GM12878 (cell line): ENCODE measurements around the gene CCDC9. TPM values are rescaled to one million over a fixed set of nuclear protein-coding genes. Genes with fewer than 3 reads are reported as not detected.

Experiments used
- ATAC-seq: fragments of 200-7000 bp; cut with Tn5 transposase; 3 replicates; pipeline ENCODE4 v1.9.1; 2020; ENCODE audit warnings: mild to moderate bottlenecking, moderate library complexity
- BruUV-seq: library from RNA; stranded (reverse); fragments of 400-500 nt; replicated peaks from 2 replicates; lab custom pipeline; 2021; lab: Mats Ljungman, UMichigan
- CTCF ChIA-PET: fragments of 300-600 bp; sonication (Branson Sonifier 250); formaldehyde crosslinking; extraction: SDS; loops from one replicate; lab custom pipeline; 2021; ENCODE audit warnings: inconsistent platforms; lab: Yijun Ruan, JAX
- POLR2A ChIA-PET: fragments of 350-600 bp; formaldehyde crosslinking; extraction: SDS; loops from one replicate; lab custom pipeline; 2021; ENCODE audit warnings: inconsistent platforms; lab: Charles Lee
- RAD21 ChIA-PET: fragments of 300-600 bp; sonication (Branson Sonifier 250); formaldehyde crosslinking; loops from one replicate; lab custom pipeline; 2023; ENCODE audit warnings: antibody characterized with exemption; ENCODE audit not compliant: unreplicated experiment; lab: Charles Lee
- SMC1A ChIA-PET: fragments of 300-600 bp; sonication (Branson Sonifier 250); formaldehyde crosslinking; loops from one replicate; lab custom pipeline; 2023; ENCODE audit not compliant: unreplicated experiment, uncharacterized antibody; lab: Charles Lee
- DNase-seq: peaks from one replicate; pipeline ENCODE4 v3.0.0-alpha.2; 2011; ENCODE audit warnings: low read depth, low spot score
- FAIRE-seq: peaks from 3 replicates; lab custom pipeline; 2011; peaks lifted over from hg19 to GRCh38; lab: Jason Lieb, UNC
- H2AFZ ChIP-seq: 2 replicates; pipeline ENCODE4 v1.6.0; 2011; ENCODE audit warnings: low read depth, low read length, control low read depth; ENCODE audit not compliant: control insufficient read depth
- H3K27ac ChIP-seq: 2 replicates; pipeline ENCODE4 v1.5.1; 2011; ENCODE audit warnings: control low read depth; ENCODE audit not compliant: control insufficient read depth, insufficient read depth
- H3K27me3 ChIP-seq, 2 experiments: replicated peaks in 1 of 2; 2 replicates each; pipeline versions ENCODE4 v1.6.0 to v1.6.1; 2011; ENCODE audit warnings: low read length in 1 of 2; ENCODE audit not compliant: control insufficient read depth in 2 of 2, insufficient read depth in 2 of 2
- H3K36me3 ChIP-seq, 2 experiments: 2 replicates each; pipeline ENCODE4 v1.5.1; 2011; ENCODE audit warnings: low read length in 1 of 2; ENCODE audit not compliant: control insufficient read depth in 2 of 2, insufficient read depth in 2 of 2
- H3K4me1 ChIP-seq: 2 replicates; pipeline ENCODE4 v1.6.1; 2011; ENCODE audit warnings: mild to moderate bottlenecking, low read length, moderate library complexity, mixed read lengths; ENCODE audit not compliant: control insufficient read depth, insufficient read depth
- H3K4me2 ChIP-seq: 2 replicates; pipeline ENCODE4 v1.6.0; 2011; ENCODE audit warnings: control low read depth; ENCODE audit not compliant: control insufficient read depth, insufficient read depth
- H3K4me3 ChIP-seq: fragments of 200-600 bp; sonication (generic); 2 replicates; pipeline ENCODE4 v1.5.1; 2016
- H3K79me2 ChIP-seq: 2 replicates; pipeline ENCODE4 v1.6.0; 2011; ENCODE audit warnings: low read length; ENCODE audit not compliant: control insufficient read depth, insufficient read depth
- H3K9ac ChIP-seq: 2 replicates; pipeline ENCODE4 v1.8.0; 2011; ENCODE audit warnings: low read length, control low read depth, mixed read lengths; ENCODE audit not compliant: control insufficient read depth, insufficient read depth
- H3K9me3 ChIP-seq: replicated peaks from 3 replicates; pipeline ENCODE4 v1.5.1; 2011; ENCODE audit warnings: mild to moderate bottlenecking, low read length; ENCODE audit not compliant: control insufficient read depth, insufficient read depth
- H4K20me1 ChIP-seq: 2 replicates; pipeline ENCODE4 v1.6.0; 2011; ENCODE audit not compliant: control insufficient read depth, insufficient read depth
- BMI1 ChIP-seq: fragments of 450-650 bp; IDR thresholded peaks from 2 replicates; pipeline ENCODE4 v1.6.1; 2016; ENCODE audit warnings: mild to moderate bottlenecking, moderate library complexity, borderline replicate concordance
- CUX1 ChIP-seq: IDR thresholded peaks from 2 replicates; pipeline ENCODE4 v1.6.1; 2012; ENCODE audit warnings: improper control_type of control experiment, low read depth, low read length; ENCODE audit not compliant: insufficient replicate concordance
- FOS ChIP-seq: IDR thresholded peaks from 3 replicates; pipeline ENCODE4 v1.6.1; 2011; ENCODE audit warnings: borderline replicate concordance; ENCODE audit not compliant: insufficient read length; ENCODE audit errors: extremely low read depth
- GABPA ChIP-seq: IDR thresholded peaks from 2 replicates; pipeline ENCODE4 v1.6.1; 2014; ENCODE audit warnings: antibody characterized with exemption, low read depth, mild to moderate bottlenecking, inconsistent platforms
- IKZF1 ChIP-seq: fragments of 450-650 bp; conservative IDR thresholded peaks from 2 replicates; pipeline ENCODE4 v1.6.1; 2017; ENCODE audit warnings: antibody characterized with exemption, mild to moderate bottlenecking
- KLF5 ChIP-seq: fragments of 450-650 bp; IDR thresholded peaks from 2 replicates; pipeline ENCODE4 v1.6.1; 2014; ENCODE audit warnings: mild to moderate bottlenecking; ENCODE audit not compliant: partially characterized antibody
- NRF1 ChIP-seq: conservative IDR thresholded peaks from 2 replicates; pipeline ENCODE4 v1.6.1; 2011; ENCODE audit warnings: mild to moderate bottlenecking, low read depth, low read length, improper control_type of control experiment
- STAT3 ChIP-seq: IDR thresholded peaks from 2 replicates; pipeline ENCODE4 v1.6.1; 2011; ENCODE audit warnings: low read depth, low read length, improper control_type of control experiment
- ZBTB11 ChIP-seq: fragments of 450-650 bp; formaldehyde crosslinking; IDR thresholded peaks from 2 replicates; pipeline ENCODE4 v1.5.0; 2022; ENCODE audit warnings: mild to moderate bottlenecking, missing genetic modification characterization
- ZNF207 ChIP-seq: fragments of 450-650 bp; IDR thresholded peaks from 2 replicates; pipeline ENCODE4 v1.6.1; 2014; ENCODE audit warnings: antibody characterized with exemption, mild to moderate bottlenecking, borderline replicate concordance
- ZNF274 ChIP-seq: IDR thresholded peaks from one replicate; pipeline ENCODE4 v1.8.0; 2011; ENCODE audit not compliant: insufficient read length, insufficient read depth
- WGBS: methylation state at CpG from one replicate; pipeline ENCODE4 v1.1.6; 2016; ENCODE audit warnings: low lambda C conversion rate; ENCODE audit not compliant: insufficient replicate concordance, insufficient coverage; ENCODE audit errors: missing lambda C conversion rate; 5-methylcytosine and 5-hydroxymethylcytosine counted together
- in situ Hi-C: fragments of 300-500 bp; cut with MboI; formaldehyde crosslinking; loops from 9 replicates; pipeline ENCODE4 v1.14.3; 2018; ENCODE audit warnings: mixed read lengths
- intact Hi-C: fragments of 100-400 bp; cut with micrococcal nuclease; formaldehyde crosslinking; loops from one replicate; pipeline ENCODE4 v1.14.2; 2022; ENCODE audit not compliant: unreplicated experiment
- polyA plus RNA-seq, 11 experiments: library from polyadenylated mRNA; depleted of rRNA in 4 of 11; unstranded in 6 of 11; stranded (reverse) in 5 of 11; fragments of >200 nt; fragmentation: Nextera tagmentation in 4 of 11; fragmentation: Illumina TruSeq in 1 of 11; extraction: Ambion mirVana in 4 of 11; extraction: Trizol in 1 of 11; gene quantifications; 1 replicate in 1 of 11; 2 replicates in 10 of 11; pipeline versions ENCODE4 v1.2.1 to v1.2.3, GENCODE V29; 2011 to 2016; ENCODE audit warnings: inconsistent platforms in 2 of 11, missing spikeins in 2 of 11, low read depth in 1 of 11
- total RNA-seq, 4 experiments: library from RNA; depleted of rRNA in 3 of 4; stranded (reverse); fragments of >200 nt in 3 of 4; fragmentation: Illumina TruSeq in 1 of 4; extraction: Trizol in 1 of 4; gene quantifications; 2 replicates each; pipeline versions ENCODE4 v1.2.1 to v1.2.3, GENCODE V29; 2013 to 2021
- TF ChIP-seq, protein P1 (sequence below): IDR thresholded peaks from 2 replicates; pipeline ENCODE4 v1.6.1; 2011; ENCODE audit warnings: mild to moderate bottlenecking, low read depth, low read length, moderate library complexity; ENCODE audit not compliant: insufficient replicate concordance
- TF ChIP-seq, protein P2 (sequence below): fragments of 450-650 bp; IDR thresholded peaks from 2 replicates; pipeline ENCODE4 v1.6.1; 2017; ENCODE audit warnings: mild to moderate bottlenecking

CCDC9 gene
- total and polyA plus RNA-seq, 10 of the 15 experiments (the other 5 are each of a cell fraction or from before 2014, with no cell fraction given) = 0.18 to 17.5 (median 7.1) TPM; not detected in 1

- Histone ChIP-seq H2AFZ (no peak overlapping the region), H3K4me3 (no peak overlapping the region), H3K79me2 (no peaks in the 10 kb centered on the region), H3K4me1 (peaks cover 9% of the 10 kb centered on the region), H3K9ac (no peak overlapping the region), H4K20me1 (no peaks in the 10 kb centered on the region), H3K9me3 (no peaks in the 10 kb centered on the region), H3K4me2 (no peak overlapping the region), H3K27ac (no peak overlapping the region), H3K36me3 (peaks cover 10 to 15% of the 10 kb centered on the region in 2 experiments; a peak in 3 of 4 replicates), H3K27me3 (no peaks in the 10 kb centered on the region)
- ChIA-PET POLR2A (no interaction called here), RAD21 (no interaction called here), CTCF (interaction anchor here (0.6 kb wide), 1 partner anchor 57 kb away, joined by 4 read pairs; no protein-coding TSS in a partner anchor), SMC1A (no interaction called here)
- BruUV-seq = no TSS peak
- WGBS = 96% methylated on average over 30 of the region's 30 CpGs
- intact Hi-C loops (no loop called here), in situ Hi-C loops (no loop called here)
- DNase-seq (no peak), ATAC-seq (no peak), FAIRE-seq (no peak)
- TF ChIP-seq FOS (no peak), NRF1 (no peak), ZNF207 (no peak), BMI1 (no peak), KLF5 (no peak), ZNF274 (no peak), IKZF1 (no peak), GABPA (no peak), STAT3 (no peak), ZBTB11 (no peak), CUX1 (no peak)
- TF ChIP-seq, protein P1, sequence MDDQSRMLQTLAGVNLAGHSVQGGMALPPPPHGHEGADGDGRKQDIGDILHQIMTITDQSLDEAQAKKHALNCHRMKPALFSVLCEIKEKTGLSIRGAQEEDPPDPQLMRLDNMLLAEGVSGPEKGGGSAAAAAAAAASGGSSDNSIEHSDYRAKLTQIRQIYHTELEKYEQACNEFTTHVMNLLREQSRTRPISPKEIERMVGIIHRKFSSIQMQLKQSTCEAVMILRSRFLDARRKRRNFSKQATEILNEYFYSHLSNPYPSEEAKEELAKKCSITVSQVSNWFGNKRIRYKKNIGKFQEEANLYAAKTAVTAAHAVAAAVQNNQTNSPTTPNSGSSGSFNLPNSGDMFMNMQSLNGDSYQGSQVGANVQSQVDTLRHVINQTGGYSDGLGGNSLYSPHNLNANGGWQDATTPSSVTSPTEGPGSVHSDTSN = no peak
- TF ChIP-seq, protein P2, sequence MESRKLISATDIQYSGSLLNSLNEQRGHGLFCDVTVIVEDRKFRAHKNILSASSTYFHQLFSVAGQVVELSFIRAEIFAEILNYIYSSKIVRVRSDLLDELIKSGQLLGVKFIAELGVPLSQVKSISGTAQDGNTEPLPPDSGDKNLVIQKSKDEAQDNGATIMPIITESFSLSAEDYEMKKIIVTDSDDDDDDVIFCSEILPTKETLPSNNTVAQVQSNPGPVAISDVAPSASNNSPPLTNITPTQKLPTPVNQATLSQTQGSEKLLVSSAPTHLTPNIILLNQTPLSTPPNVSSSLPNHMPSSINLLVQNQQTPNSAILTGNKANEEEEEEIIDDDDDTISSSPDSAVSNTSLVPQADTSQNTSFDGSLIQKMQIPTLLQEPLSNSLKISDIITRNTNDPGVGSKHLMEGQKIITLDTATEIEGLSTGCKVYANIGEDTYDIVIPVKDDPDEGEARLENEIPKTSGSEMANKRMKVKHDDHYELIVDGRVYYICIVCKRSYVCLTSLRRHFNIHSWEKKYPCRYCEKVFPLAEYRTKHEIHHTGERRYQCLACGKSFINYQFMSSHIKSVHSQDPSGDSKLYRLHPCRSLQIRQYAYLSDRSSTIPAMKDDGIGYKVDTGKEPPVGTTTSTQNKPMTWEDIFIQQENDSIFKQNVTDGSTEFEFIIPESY = no peak
Measured at GRCh38 chr19:47264629-47265028, 8.3 kb downstream of the CCDC9 start.
